HG03575 (cell line): Measurements from ENCODE around the gene FAM107B.

ENCODE experiments used
- ATAC-seq: cut with Tn5 transposase; IDR thresholded peaks from one replicate; pipeline ENCODE4 v1.9.1; 2021; ENCODE audit not compliant: unreplicated experiment, insufficient number of reproducible peaks, low FRiP score; ENCODE audit errors: extremely low read depth

FAM107B gene

GRCh38 chr10:14470920-14471319 is 303.8 kb downstream of the FAM107B start:
- ATAC-seq, result no peak

- ATAC-seq, result no peak
Measured at GRCh38 chr10:14468726-14469125, 306.0 kb downstream of the FAM107B start.
